GM10248 (cell line): ENCODE results near the gene SNRNP25.
"Not testable (repeated sequence)": the region's sequence is repeated elsewhere in the genome, so short reads cannot be mapped to it uniquely, and the experiment has no call there.

ENCODE experiments used
- CTCF ChIA-PET: fragments of 300-600 bp; sonication (Branson Sonifier 250); formaldehyde crosslinking; extraction: SDS; loops from one replicate; lab custom pipeline; 2021; ENCODE audit warnings: antibody characterized with exemption; lab: Yijun Ruan, JAX
- POLR2A ChIA-PET: fragments of 350-650 bp; sonication (Branson Sonifier 250); formaldehyde crosslinking; extraction: SDS; loops from one replicate; lab custom pipeline; 2020; ENCODE audit warnings: antibody characterized with exemption; lab: Yijun Ruan, JAX
- DNase-seq: peaks from one replicate; pipeline ENCODE4 v3.0.0; 2012; ENCODE audit errors: extremely low spot score
- CTCF ChIP-seq: IDR thresholded peaks from 2 replicates; pipeline ENCODE4 v1.5.1; 2012; ENCODE audit warnings: mild to moderate bottlenecking, low read depth; ENCODE audit errors: extremely low read depth, missing control alignments, control extremely low read depth

The SNRNP25 gene

GRCh38 chr16:45454-45853, 8.2 kb upstream of the SNRNP25 start:
- CTCF ChIA-PET: interaction anchor here (0.8 to 3.4 kb wide), 2 partner anchors 20 to 51 kb away, joined by 3 to 11 read pairs; no protein-coding TSS in a partner anchor
- POLR2A ChIA-PET: no interaction called here
- DNase-seq: no peak
- TF ChIP-seq CTCF: no peak

- POLR2A ChIA-PET, DNase-seq, CTCF ChIA-PET: not testable (repeated sequence)
Measured at GRCh38 chr16:46510-46909, 7.1 kb upstream of the SNRNP25 start.

GRCh38 chr16:47234-47633, 6.4 kb upstream of the SNRNP25 start:
- ChIA-PET POLR2A (no interaction called here), CTCF (interaction anchor here (1.3 kb wide), 1 partner anchor 18 kb away, joined by 3 read pairs; no protein-coding TSS in a partner anchor)
- no peak for TF ChIP-seq CTCF
- DNase-seq: no peak

- POLR2A ChIA-PET: no interaction called here
- CTCF ChIA-PET: no interaction called here
- TF ChIP-seq CTCF: no peak
- no peak for DNase-seq
Measured at GRCh38 chr16:50769-51591, 2.6 kb upstream of the SNRNP25 start.

GRCh38 chr16:54237-54581, 581 bp downstream of the SNRNP25 start:
- POLR2A ChIA-PET: no interaction called here
- no peak for TF ChIP-seq CTCF
- CTCF ChIA-PET: interaction anchor here (1.7 to 3.0 kb wide), 2 partner anchors 11 to 42 kb away, joined by 17 to 20 read pairs; no protein-coding TSS in a partner anchor
- DNase-seq: no peak

GRCh38 chr16:55571-56136, 2.0 kb downstream of the SNRNP25 start:
- POLR2A ChIA-PET: no interaction called here
- no peak for TF ChIP-seq CTCF
- CTCF ChIA-PET: interaction anchor here (2.4 to 32.8 kb wide), 2 partner anchors 10 to 35 kb away, joined by 21 to 701 read pairs; no protein-coding TSS in a partner anchor
- no peak for DNase-seq
